D721Med (cell line): Measurements from ENCODE around the gene GPR21.

Experiments
- DNase-seq: peaks from one replicate; pipeline ENCODE4 v3.0.0; 2011; ENCODE audit warnings: low spot score; ENCODE audit not compliant: insufficient read length
- FAIRE-seq: peaks from 2 replicates; lab custom pipeline; 2011; peaks lifted over from hg19 to GRCh38; lab: Jason Lieb, UNC
- CTCF ChIP-seq: IDR thresholded peaks from 2 replicates; pipeline ENCODE4 v1.5.1; 2012; ENCODE audit warnings: mild to moderate bottlenecking, control low read depth; ENCODE audit not compliant: insufficient read depth; ENCODE audit errors: missing control alignments

The GPR21 gene

GRCh38 chr9:123070198-123070597 is 36.7 kb downstream of the GPR21 start:
- DNase-seq, result no peak
- no peak for FAIRE-seq
- TF ChIP-seq CTCF, result no peak

GRCh38 chr9:123072407-123072995 is 39.0 kb downstream of the GPR21 start:
- FAIRE-seq (no peak), DNase-seq (no peak)
- TF ChIP-seq CTCF, result no peak

GRCh38 chr9:123073441-123073840 is 40.0 kb downstream of the GPR21 start:
- FAIRE-seq (no peak), DNase-seq (no peak)
- TF ChIP-seq CTCF, result no peak

GRCh38 chr9:123073991-123074422 is 40.5 kb downstream of the GPR21 start:
- no peak for DNase-seq
- FAIRE-seq, result no peak
- no peak for TF ChIP-seq CTCF

GRCh38 chr9:123074628-123075027 is 41.2 kb downstream of the GPR21 start:
- FAIRE-seq (no peak), DNase-seq (no peak)
- TF ChIP-seq CTCF, result no peak

GRCh38 chr9:123080444-123080843 is 47.0 kb downstream of the GPR21 start:
- no peak for TF ChIP-seq CTCF
- FAIRE-seq (no peak), DNase-seq (no peak)

GRCh38 chr9:123081824-123082223 is 48.4 kb downstream of the GPR21 start:
- DNase-seq (no peak), FAIRE-seq (no peak)

More at GRCh38 chr9:123081824-123082223, 48.4 kb downstream of the GPR21 start:
- peak; percentile 78 for TF ChIP-seq CTCF
